GM12873 (cell line): ENCODE data around the gene APIP.

Source experiments
- TF ChIP-seq, protein P1 (sequence below): IDR thresholded peaks from 2 replicates; pipeline ENCODE4 v1.5.1; 2012; ENCODE audit warnings: low read depth, mild to moderate bottlenecking, moderate library complexity, low read length, control low read depth; ENCODE audit not compliant: insufficient read depth; ENCODE audit errors: missing control alignments

APIP gene

GRCh38 chr11:34836958-34837856, 79.0 kb downstream of the APIP start:
- TF ChIP-seq, protein P1, sequence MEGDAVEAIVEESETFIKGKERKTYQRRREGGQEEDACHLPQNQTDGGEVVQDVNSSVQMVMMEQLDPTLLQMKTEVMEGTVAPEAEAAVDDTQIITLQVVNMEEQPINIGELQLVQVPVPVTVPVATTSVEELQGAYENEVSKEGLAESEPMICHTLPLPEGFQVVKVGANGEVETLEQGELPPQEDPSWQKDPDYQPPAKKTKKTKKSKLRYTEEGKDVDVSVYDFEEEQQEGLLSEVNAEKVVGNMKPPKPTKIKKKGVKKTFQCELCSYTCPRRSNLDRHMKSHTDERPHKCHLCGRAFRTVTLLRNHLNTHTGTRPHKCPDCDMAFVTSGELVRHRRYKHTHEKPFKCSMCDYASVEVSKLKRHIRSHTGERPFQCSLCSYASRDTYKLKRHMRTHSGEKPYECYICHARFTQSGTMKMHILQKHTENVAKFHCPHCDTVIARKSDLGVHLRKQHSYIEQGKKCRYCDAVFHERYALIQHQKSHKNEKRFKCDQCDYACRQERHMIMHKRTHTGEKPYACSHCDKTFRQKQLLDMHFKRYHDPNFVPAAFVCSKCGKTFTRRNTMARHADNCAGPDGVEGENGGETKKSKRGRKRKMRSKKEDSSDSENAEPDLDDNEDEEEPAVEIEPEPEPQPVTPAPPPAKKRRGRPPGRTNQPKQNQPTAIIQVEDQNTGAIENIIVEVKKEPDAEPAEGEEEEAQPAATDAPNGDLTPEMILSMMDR: no peak

GRCh38 chr11:34833602-34834001, 82.6 kb downstream of the APIP start:
- TF ChIP-seq, protein P1: no peak
